ENCODE results near the gene HS6ST3.

DNA sequence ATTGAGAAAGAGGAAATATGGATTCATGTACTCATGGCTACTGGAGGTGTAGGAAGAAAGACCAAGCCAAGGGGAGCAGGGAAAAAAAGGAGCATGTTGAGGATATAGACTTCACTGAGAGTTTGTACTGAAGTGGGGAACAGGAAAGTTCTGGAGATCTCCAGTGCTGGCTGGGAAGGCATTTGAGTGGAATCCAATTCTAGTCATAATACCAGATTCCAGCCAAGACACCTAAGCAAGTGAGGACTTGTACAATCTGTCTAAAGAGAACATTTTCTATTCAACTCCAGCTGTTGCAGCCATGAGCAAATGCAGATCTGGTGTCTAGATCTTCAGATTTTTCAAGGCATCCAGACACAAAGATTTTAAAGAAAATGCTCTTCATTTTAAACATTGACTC lies 491.8 kb downstream of the HS6ST3 start:
- TF ChIP-seq, protein P1, sequence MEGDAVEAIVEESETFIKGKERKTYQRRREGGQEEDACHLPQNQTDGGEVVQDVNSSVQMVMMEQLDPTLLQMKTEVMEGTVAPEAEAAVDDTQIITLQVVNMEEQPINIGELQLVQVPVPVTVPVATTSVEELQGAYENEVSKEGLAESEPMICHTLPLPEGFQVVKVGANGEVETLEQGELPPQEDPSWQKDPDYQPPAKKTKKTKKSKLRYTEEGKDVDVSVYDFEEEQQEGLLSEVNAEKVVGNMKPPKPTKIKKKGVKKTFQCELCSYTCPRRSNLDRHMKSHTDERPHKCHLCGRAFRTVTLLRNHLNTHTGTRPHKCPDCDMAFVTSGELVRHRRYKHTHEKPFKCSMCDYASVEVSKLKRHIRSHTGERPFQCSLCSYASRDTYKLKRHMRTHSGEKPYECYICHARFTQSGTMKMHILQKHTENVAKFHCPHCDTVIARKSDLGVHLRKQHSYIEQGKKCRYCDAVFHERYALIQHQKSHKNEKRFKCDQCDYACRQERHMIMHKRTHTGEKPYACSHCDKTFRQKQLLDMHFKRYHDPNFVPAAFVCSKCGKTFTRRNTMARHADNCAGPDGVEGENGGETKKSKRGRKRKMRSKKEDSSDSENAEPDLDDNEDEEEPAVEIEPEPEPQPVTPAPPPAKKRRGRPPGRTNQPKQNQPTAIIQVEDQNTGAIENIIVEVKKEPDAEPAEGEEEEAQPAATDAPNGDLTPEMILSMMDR (IDR thresholded peaks at IDR 0.05 in 8 of 11, conservative IDR thresholded peaks at IDR 0.05 in 3 of 11), result no peak
- TF ChIP-seq POLR2AphosphoS5 (IDR thresholded peaks at IDR 0.05), result no peak

Data from spleen (tissue), 7 donors.